Stimulated activated CD4-positive, alpha-beta T cell treated with anti-CD3 and anti-CD28 coated beads, TNF-alpha, amount 100 ng/mL, for 48 hours (primary cell): ENCODE results near the gene ASPRV1.

Experiments
- DNase-seq, 3 donors: peaks; one replicate each; pipeline ENCODE4 v3.0.0-alpha.2; 2020; ENCODE audit warnings: low read depth in 3 of 3

ASPRV1 gene

GRCh38 chr2:69988086-69988635 lies 26.7 kb upstream of the ASPRV1 start:
- no peak for DNase-seq

DNA sequence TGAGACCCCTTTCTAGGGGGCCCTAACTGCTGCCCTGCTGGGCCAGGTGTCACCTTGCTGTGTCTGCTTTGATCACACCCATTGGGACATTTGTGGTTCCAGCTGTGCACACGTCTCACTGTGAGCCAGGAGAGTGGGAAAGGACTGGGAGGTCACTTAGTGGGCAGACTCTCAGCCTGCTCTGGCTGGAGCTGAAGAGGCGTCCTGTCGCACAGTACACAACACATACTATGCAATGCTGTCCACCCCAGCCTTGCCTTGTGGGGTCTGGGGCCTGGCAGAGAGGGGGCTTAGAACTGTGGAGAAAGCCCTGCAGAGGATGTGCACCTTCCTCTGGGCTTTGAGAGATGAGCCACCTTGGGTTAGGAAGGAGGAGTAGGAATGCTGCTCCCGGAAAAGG lies 25.3 kb upstream of the ASPRV1 start:
- DNase-seq, result no peak

GRCh38 chr2:69985688-69986087 lies 24.3 kb upstream of the ASPRV1 start:
- no peak for DNase-seq

DNA sequence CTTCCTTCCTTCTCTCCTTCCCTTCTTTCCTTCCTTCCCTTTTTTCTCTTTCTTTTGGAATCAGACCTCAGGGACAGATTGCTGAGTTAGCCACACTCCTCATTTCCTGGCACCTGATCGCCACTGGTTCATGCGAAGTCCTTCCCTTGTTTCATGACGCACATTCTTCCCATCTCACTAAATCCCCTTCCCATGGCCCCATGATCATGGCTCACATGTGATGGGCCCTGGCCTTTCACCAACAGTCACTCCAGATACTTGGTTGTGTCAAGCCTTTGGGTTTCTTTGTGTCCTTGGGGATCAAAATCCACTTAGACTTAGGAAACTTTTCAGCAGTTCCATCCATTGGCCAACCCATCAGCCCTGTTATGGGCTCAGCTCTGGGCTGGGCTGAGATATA lies 23.8 kb upstream of the ASPRV1 start:
- DNase-seq, result no peak

GRCh38 chr2:69983392-69983966 lies 22.0 kb upstream of the ASPRV1 start:
- no peak for DNase-seq

GRCh38 chr2:69979902-69980807 lies 18.7 kb upstream of the ASPRV1 start:
- DNase-seq, result no peak

DNA sequence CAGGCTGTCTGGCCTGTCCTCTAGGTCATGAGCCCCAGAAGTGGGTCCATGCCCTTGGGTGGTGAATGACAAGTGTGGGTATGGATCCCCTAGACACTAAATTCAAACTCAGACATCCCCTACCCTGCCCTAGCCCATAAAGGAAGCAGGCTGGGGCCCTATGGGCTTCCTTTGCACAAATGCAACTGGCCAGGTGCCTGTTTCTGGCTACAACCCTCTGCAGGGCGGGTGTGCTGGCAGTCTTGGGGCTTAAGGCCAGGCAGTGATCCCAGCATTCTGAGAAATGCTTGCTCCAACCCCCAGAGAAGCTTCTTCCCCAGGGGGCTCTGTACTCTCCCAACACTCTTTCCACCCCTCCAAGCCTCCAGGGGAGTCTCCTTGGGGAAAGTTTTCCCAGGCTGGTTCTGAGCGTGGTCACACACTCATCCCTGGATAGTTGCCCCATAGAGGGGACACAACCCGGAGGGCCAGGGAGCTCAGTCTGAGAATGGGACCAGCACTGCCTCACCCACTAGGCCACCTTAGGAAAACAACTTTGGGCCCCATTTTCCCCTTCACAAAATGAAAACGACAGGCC lies 16.6 kb upstream of the ASPRV1 start:
- no peak for DNase-seq

DNA sequence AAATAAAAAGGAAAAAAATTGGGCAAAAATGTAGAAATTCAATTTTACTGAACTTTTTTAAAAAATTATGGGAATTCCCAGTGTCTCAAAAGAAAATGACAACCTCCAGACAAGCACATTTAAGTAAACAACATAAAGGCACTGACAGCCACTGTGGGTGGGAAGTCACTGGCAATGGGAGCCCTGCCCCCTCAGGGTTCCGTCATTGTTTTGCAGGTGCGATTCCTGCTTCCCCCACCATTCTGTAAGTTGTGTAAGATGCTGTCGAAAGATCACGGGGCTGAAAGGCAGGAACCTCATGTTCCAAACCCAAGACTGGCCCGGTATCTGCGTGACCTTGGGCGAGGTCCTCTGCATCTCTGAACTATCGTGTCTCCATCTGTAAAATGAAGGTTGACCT lies 15.8 kb upstream of the ASPRV1 start:
- DNase-seq, result no peak

GRCh38 chr2:69975853-69976462 lies 14.5 kb upstream of the ASPRV1 start:
- no peak for DNase-seq

DNA sequence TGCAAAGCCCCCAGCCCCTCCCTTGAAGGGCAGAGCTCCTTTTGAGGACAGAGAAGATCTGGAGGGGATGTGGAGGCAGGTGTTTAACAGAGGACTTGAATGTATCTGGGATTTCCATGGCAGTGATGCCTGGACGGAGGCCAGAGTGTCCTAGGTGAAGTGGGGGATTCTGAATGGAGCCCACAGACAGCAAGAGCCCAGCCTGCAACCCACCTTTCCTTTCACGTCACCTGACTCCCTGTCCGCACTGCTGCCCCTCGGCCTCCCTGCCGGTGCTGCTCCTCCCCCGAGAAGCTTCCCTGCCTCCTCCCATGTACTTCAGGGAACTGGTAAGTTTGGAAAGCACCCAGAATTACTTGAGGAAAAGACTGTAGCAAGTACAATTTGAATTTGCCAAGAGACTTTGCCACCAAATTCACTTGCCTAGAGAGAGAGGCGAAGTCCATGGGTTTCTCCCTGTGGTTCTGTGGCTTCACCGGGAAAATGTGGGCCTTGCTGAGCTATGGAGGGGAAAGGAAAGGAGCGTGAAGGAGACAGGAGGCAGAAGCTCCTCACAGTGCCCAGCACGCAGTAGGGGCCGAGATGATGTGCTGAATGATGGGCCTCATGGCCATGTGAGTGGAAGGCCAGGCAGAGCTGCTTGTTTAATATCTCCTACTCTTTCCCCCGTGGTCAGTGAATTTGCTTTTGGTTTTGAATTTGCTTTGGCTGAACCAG lies 13.9 kb upstream of the ASPRV1 start:
- no peak for DNase-seq

GRCh38 chr2:69973335-69973735 lies 11.9 kb upstream of the ASPRV1 start:
- no peak for DNase-seq

DNA sequence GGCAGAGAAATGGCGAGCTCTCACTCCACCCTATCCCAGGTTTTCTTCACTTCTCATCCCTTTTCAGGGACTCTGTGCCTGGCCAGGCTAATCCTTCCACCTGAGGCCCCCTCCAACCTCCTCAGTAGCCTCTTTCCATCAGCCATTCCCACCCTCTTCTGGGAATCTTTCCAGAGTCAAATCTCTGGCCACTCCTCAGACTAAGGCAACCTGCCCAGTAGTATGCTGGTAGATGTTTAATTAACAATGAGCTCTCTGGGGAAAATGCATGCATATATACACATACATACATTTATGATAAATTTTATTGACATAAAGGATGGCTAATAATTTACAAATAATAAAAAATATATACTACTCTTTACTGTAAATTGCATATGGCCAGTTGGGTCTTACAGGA lies 11.4 kb upstream of the ASPRV1 start:
- DNase-seq, result no peak

DNA sequence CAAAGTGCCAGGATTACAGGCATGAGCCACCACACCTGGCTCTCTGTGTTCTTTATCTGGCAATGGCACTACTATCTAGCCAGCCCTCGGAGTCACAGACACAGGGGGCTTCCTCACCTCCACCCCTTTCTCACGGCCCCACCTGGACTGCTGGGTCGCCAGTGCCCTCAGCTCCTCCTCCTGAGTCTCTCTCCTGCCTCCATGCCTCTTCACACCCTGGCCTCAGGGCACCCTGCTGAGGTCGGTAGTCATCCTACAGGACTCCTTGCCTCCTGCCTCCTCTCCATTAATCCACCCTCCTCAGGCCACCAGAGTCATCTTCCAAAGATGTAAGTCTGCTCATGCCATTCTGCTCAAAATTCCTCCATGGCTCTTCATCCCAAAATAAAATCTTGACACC lies 8.6 kb upstream of the ASPRV1 start:
- no peak for DNase-seq

DNA sequence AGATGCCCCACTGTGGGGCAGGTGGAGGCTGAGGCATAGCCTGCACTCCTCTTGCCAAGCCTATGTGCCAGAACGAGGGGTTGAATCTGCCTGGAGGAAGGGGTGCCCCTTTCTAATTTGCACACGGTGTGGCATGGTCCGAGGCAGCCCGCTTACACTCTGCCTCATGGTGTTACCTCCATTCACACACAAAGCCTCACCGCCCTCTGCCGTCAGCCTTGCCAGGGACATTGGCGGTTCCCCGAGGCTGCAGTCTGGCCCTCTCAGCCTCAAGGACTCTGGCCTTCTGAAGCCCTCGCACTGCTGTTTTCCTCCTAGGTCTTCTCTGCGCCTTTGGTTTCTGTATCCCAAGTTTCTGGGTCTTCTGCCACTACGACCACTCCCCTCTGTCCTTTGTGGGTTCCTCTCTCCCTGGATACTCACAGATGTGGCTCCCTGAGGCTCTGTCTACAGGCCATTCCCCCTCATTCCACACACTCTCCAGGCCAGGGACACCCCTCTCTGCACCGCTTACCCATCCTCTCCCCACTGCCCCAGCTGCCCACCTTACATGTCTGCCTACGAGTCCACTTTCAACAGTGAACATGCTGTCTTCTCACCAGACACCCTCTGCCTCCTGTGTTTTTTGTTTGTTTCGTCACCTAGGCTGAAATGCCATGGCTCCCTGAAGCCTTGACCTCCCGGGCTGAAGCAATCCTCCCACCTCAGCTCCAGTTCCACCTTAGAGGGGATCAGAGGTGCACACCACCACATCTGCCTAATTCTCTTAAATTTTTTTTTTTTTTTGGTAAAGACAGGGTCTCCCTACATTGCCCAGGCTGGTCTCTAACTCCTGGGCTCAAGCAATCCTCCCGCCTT lies 7.9 kb upstream of the ASPRV1 start:
- no peak for DNase-seq

- no peak for DNase-seq
These were observed 7.2 kb upstream of the ASPRV1 start for GRCh38 chr2:69968609-69969008.

DNA sequence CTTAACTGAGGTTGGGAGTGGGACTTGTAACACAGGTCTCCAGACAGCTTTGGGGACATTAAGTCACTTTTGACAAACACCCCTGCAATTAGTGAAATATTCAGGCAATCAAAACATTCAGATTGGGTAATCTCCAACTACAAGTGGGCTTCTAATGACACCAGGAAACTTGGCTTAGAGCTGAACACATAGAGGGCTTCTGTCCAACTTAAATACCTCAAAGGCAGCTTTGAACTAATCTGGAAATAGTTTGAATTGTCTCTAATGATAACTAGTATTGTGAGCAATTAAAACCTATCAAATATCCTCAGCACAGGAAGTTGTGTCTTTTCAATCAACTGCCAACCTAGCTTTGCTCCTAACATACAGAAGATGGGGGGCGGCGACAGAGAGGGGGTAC lies 5.1 kb upstream of the ASPRV1 start:
- DNase-seq, result no peak

DNA sequence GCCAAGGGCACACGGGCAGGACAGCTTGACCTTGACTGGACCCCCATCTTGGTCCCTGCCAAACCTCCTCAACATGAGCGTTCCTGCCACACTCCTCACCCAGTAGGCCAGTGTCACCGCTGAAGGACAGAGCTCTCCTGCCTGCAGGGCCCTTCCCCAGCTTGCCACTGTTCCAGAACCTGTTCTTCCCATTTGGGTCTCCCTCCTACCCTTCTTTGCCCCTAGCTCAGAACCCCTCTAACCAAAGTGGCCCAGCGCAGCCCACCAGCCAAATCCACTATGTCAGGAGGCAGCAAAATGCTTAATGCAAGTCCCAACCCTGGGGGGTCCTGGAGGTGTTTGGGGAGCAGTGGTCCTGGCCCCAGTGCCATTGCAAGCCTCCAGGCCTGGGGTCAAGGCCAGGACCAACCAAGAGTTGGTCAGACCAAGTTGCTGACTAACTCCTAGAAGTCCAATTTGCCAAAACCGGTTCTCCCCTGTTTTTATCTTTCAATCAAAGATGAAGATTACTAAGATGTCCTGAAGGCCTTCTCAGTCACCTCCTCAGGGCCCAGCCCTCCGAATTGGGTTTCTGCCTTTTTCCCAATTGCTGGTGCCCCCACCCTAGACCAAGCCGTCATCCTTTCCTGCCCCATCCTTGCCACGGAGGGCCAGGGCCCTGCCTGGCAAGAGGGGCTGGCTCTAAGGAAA lies 4.5 kb upstream of the ASPRV1 start:
- DNase-seq, result no peak

GRCh38 chr2:69964353-69964841 lies 3.0 kb upstream of the ASPRV1 start:
- DNase-seq, result no peak

- DNase-seq, result no peak
These were observed 1.7 kb upstream of the ASPRV1 start for GRCh38 chr2:69962986-69963730.
